GM18907 (cell line): Measurements from ENCODE around the gene CABLES2.

Experiments
- ATAC-seq: cut with Tn5 transposase; IDR thresholded peaks from one replicate; pipeline ENCODE4 v1.9.1; 2021; ENCODE audit warnings: mild to moderate bottlenecking, moderate library complexity; ENCODE audit not compliant: unreplicated experiment

The CABLES2 gene

GRCh38 chr20:62391165-62392076, 15.7 kb downstream of the CABLES2 start:
- ATAC-seq, result no peak

GRCh38 chr20:62390317-62391164, 16.5 kb downstream of the CABLES2 start:
- ATAC-seq, result no peak

- no peak for ATAC-seq
Observed at GRCh38 chr20:62389601-62390087, 17.4 kb downstream of the CABLES2 start.

- no peak for ATAC-seq
Observed at GRCh38 chr20:62388839-62389600, 18.1 kb downstream of the CABLES2 start.

- ATAC-seq, result no peak
Observed at GRCh38 chr20:62387933-62388635, 19.0 kb downstream of the CABLES2 start.

GRCh38 chr20:62387219-62387913, 19.7 kb downstream of the CABLES2 start:
- no peak for ATAC-seq

- peak; percentile 76 for ATAC-seq
Observed at GRCh38 chr20:62386383-62387218, 20.5 kb downstream of the CABLES2 start, which contains the start of gene RPS21. Gene RPS21, plus strand, starts transcription at chr20:62387103. Its CDS starts 236 bp downstream, at chr20:62387339.

- peak; percentile 57 for ATAC-seq
Observed at GRCh38 chr20:62382306-62383198, 24.5 kb downstream of the CABLES2 start.

GRCh38 chr20:62381842-62382241, 25.2 kb downstream of the CABLES2 start:
- ATAC-seq, result no peak

- no peak for ATAC-seq
Observed at GRCh38 chr20:62381202-62381797, 25.8 kb downstream of the CABLES2 start.

GRCh38 chr20:62378215-62378614, 28.9 kb downstream of the CABLES2 start:
- ATAC-seq, result no peak

GRCh38 chr20:62377615-62378178, 29.4 kb downstream of the CABLES2 start:
- ATAC-seq, result no peak

GRCh38 chr20:62377064-62377461, 30.0 kb downstream of the CABLES2 start:
- no peak for ATAC-seq

- no peak for ATAC-seq
Observed at GRCh38 chr20:62376112-62377063, 30.7 kb downstream of the CABLES2 start.

- no peak for ATAC-seq
Observed at GRCh38 chr20:62374331-62375152, 32.5 kb downstream of the CABLES2 start.
